DND-41 (cell line): Measurements from ENCODE around the gene LGR6.

Experiments used
- CTCF ChIP-seq: IDR thresholded peaks from 2 replicates; pipeline ENCODE4 v1.5.1; 2012; ENCODE audit warnings: borderline replicate concordance, low read length, moderate library complexity, mild to moderate bottlenecking; ENCODE audit not compliant: poor library complexity, severe bottlenecking; ENCODE audit errors: extremely low read depth
- EZH2 ChIP-seq: IDR thresholded peaks from 3 replicates; pipeline ENCODE4 v1.6.1; 2012; ENCODE audit warnings: borderline replicate concordance, low read depth, mild to moderate bottlenecking, moderate library complexity, low read length, inconsistent platforms; ENCODE audit not compliant: severe bottlenecking

GRCh38 chr1:202146279-202146678, 47.3 kb upstream of the LGR6 start:
- TF ChIP-seq CTCF, result no peak
- no peak for TF ChIP-seq EZH2
